Germinal center (tissue), 1 donor: ENCODE results near the gene HDLBP.
A peak's percentile ranks its signal among the peaks of the same experiment; 100 is the strongest.

Experiments
- DNase-seq: peaks from one replicate; pipeline ENCODE4 v3.0.0; 2012; ENCODE audit warnings: mixed read lengths, low spot score

Gene HDLBP

GRCh38 chr2:241193271-241193670 lies 122.2 kb downstream of the HDLBP start:
- DNase-seq, result no peak

GRCh38 chr2:241191081-241191480 lies 124.4 kb downstream of the HDLBP start:
- DNase-seq, result no peak

GRCh38 chr2:241190291-241190981 lies 125.0 kb downstream of the HDLBP start:
- no peak for DNase-seq

GRCh38 chr2:241189856-241190201 lies 125.6 kb downstream of the HDLBP start:
- no peak for DNase-seq

GRCh38 chr2:241189093-241189855 lies 126.2 kb downstream of the HDLBP start:
- no peak for DNase-seq

GRCh38 chr2:241188361-241189092 lies 126.9 kb downstream of the HDLBP start, which contains the start of gene ANO7:
Gene ANO7 (plus strand): TSS chr2:241188677. CDS start chr2:241190064, 1,387 bp downstream.
- peak; percentile 63 for DNase-seq

GRCh38 chr2:241187918-241188234 lies 127.6 kb downstream of the HDLBP start:
- DNase-seq, result no peak

- DNase-seq, result no peak
These were observed 128.2 kb downstream of the HDLBP start for GRCh38 chr2:241187101-241187917.

- no peak for DNase-seq
These were observed 129.5 kb downstream of the HDLBP start for GRCh38 chr2:241185961-241186360.

- DNase-seq, result no peak
These were observed 130.6 kb downstream of the HDLBP start for GRCh38 chr2:241184901-241185300.

- no peak for DNase-seq
These were observed 132.3 kb downstream of the HDLBP start for GRCh38 chr2:241183221-241183620.

- DNase-seq, result no peak
These were observed 132.8 kb downstream of the HDLBP start for GRCh38 chr2:241182531-241183133.

GRCh38 chr2:241182126-241182525 lies 133.3 kb downstream of the HDLBP start:
- no peak for DNase-seq

- DNase-seq, result no peak
These were observed 135.0 kb downstream of the HDLBP start for GRCh38 chr2:241180495-241180894.

GRCh38 chr2:241179899-241180298 lies 135.6 kb downstream of the HDLBP start:
- no peak for DNase-seq

GRCh38 chr2:241178961-241179360 lies 136.5 kb downstream of the HDLBP start:
- no peak for DNase-seq

GRCh38 chr2:241177526-241178334 lies 137.7 kb downstream of the HDLBP start:
- no peak for DNase-seq
